Left ventricle myocardium inferior (tissue), 1 donor: Measurements from ENCODE around the gene PRR23A. TPM values are rescaled to one million over a fixed set of nuclear protein-coding genes. Genes with fewer than 3 reads are reported as not detected.

Experiments
- DNase-seq: peaks from one replicate; pipeline ENCODE4 v3.0.0-alpha.2; 2020
- H3K27ac ChIP-seq: fragments of 200-600 bp; replicated peaks from 2 replicates; pipeline ENCODE4 v1.8.0; 2021
- H3K27me3 ChIP-seq: fragments of 200-600 bp; 2 replicates; pipeline ENCODE4 v1.8.0; 2021; ENCODE audit warnings: low read depth
- H3K36me3 ChIP-seq: fragments of 200-600 bp; 2 replicates; pipeline ENCODE4 v1.8.0; 2021
- H3K4me1 ChIP-seq: fragments of 200-600 bp; 2 replicates; pipeline ENCODE4 v1.8.0; 2021
- H3K4me3 ChIP-seq: fragments of 200-600 bp; 2 replicates; pipeline ENCODE4 v1.8.0; 2021; ENCODE audit warnings: mild to moderate bottlenecking, moderate library complexity
- H3K9me3 ChIP-seq: fragments of 200-600 bp; replicated peaks from 2 replicates; pipeline ENCODE4 v1.8.0; 2021
- CTCF ChIP-seq: fragments of 200-600 bp; IDR thresholded peaks from 2 replicates; pipeline ENCODE4 v1.8.0; 2021; ENCODE audit warnings: antibody characterized with exemption, mild to moderate bottlenecking, borderline replicate concordance
- intact Hi-C: fragments of 100-400 bp; cut with micrococcal nuclease; formaldehyde crosslinking; loops from one replicate; pipeline ENCODE4 v1.11.0; 2022
- long read RNA-seq: library from polyadenylated mRNA; unstranded; transcript quantifications from one replicate; pipeline ENCODE4 v2.0.0, GENCODE V29; 2021
- total RNA-seq: library from RNA; stranded (reverse); fragmentation: NEBNext Ultra II Directional; extraction: Animal tissue kit (Norgen Biotek cat#: 25700); gene quantifications from one replicate; pipeline ENCODE4 v1.2.1, GENCODE V29; 2021
- donor health status: DM: no; HTN: yes; CAD: no; lungs with severe emphysema.

The PRR23A gene
- not detected for total RNA-seq
- long read RNA-seq, result 0 reads

- no peak within 1 kb of the TSS for H3K4me3 ChIP-seq
- no peak within 1 kb of the TSS for H3K27ac ChIP-seq
- no peaks in the 10 kb centered on the region for H3K4me1 ChIP-seq
- H3K27me3 ChIP-seq, result peaks cover 10% of the 10 kb centered on the region
- H3K9me3 ChIP-seq, result peaks cover 44% of the 10 kb centered on the region
- no peaks in the 10 kb centered on the region for H3K36me3 ChIP-seq
- no peak for DNase-seq
- intact Hi-C loops, result no loop called here
- no peak for TF ChIP-seq CTCF
These were observed at the start of gene PRR23A for GRCh38 chr3:139006051-139006716. PRR23A (minus strand) TSS chr3:139006268; CDS start chr3:139006268, 0 bp downstream.

GRCh38 chr3:139052802-139053600, 46.9 kb upstream of the PRR23A start:
- no peak overlapping the region for H3K27ac ChIP-seq
- no peaks in the 10 kb centered on the region for H3K36me3 ChIP-seq
- H3K4me1 ChIP-seq, result no peaks in the 10 kb centered on the region
- peaks cover 48% of the 10 kb centered on the region for H3K9me3 ChIP-seq
- H3K27me3 ChIP-seq, result no peaks in the 10 kb centered on the region
- no peak for DNase-seq
- no peak overlapping the region for H3K4me3 ChIP-seq
- intact Hi-C loops, result no loop called here
- no peak for TF ChIP-seq CTCF

- Histone ChIP-seq H3K9me3 (peaks cover 37% of the 10 kb centered on the region), H3K27ac (no peak within 1 kb of the TSS), H3K36me3 (no peaks in the 10 kb centered on the region), H3K4me1 (no peaks in the 10 kb centered on the region), H3K4me3 (no peak within 1 kb of the TSS), H3K27me3 (peaks cover 47% of the 10 kb centered on the region)
- TF ChIP-seq CTCF, result no peak
- intact Hi-C loops, result no loop called here
- DNase-seq, result no peak
These were observed 38.5 kb upstream of the PRR23A start, which contains the start of gene PRR23C for GRCh38 chr3:139044366-139045210. PRR23C (minus strand) TSS chr3:139044892; CDS start chr3:139044620, 272 bp downstream.

GRCh38 chr3:139043554-139044365, 37.7 kb upstream of the PRR23A start:
- H3K27me3 ChIP-seq, result peaks cover 53% of the 10 kb centered on the region
- no peak overlapping the region for H3K27ac ChIP-seq
- DNase-seq, result no peak
- no peak for TF ChIP-seq CTCF
- H3K4me3 ChIP-seq, result no peak overlapping the region
- H3K9me3 ChIP-seq, result peaks cover 29% of the 10 kb centered on the region
- H3K36me3 ChIP-seq, result no peaks in the 10 kb centered on the region
- intact Hi-C loops, result no loop called here
- no peaks in the 10 kb centered on the region for H3K4me1 ChIP-seq
